Stomach (tissue), 9 donors: ENCODE measurements around the gene NOC2L. TPM values are rescaled to one million over a fixed set of nuclear protein-coding genes. Genes with fewer than 3 reads are reported as not detected.

Experiments used
- DNase-seq, 2 donors: peaks; one replicate each; pipeline versions ENCODE4 v3.0.0 to v3.0.0-alpha.2; 2013 to 2019
- H3K27ac ChIP-seq, 5 donors: fragments of 200-600 bp in 4 of 5; sonication (generic) in 4 of 5; one replicate each; pipeline ENCODE4 v1.5.1; 2013 to 2019; ENCODE audit warnings: mild to moderate bottlenecking in 1 of 5, moderate library complexity in 1 of 5
- H3K27me3 ChIP-seq, 3 donors: fragments of 200-600 bp; sonication (generic); one replicate each; pipeline ENCODE4 v1.5.1; 2017 to 2019; ENCODE audit warnings: mixed run types in 1 of 3
- H3K36me3 ChIP-seq, 4 donors: fragments of 200-600 bp; sonication (generic); 1 replicate in 3 of 4; 2 replicates in 1 of 4; pipeline ENCODE4 v1.5.1; 2016 to 2019
- H3K4me1 ChIP-seq, 4 donors: fragments of 200-600 bp; sonication (generic); one replicate each; pipeline ENCODE4 v1.5.1; 2016 to 2019
- H3K4me3 ChIP-seq, 4 donors: fragments of 200-600 bp; sonication (generic) in 3 of 4; one replicate each; pipeline ENCODE4 v1.5.1; 2016 to 2019; ENCODE audit warnings: mild to moderate bottlenecking in 1 of 4
- H3K9me3 ChIP-seq, 4 donors: fragments of 200-600 bp; sonication (generic); one replicate each; pipeline ENCODE4 v1.5.1; 2016 to 2019
- CTCF ChIP-seq, 7 experiments: fragments of 450-650 bp in 4 of 7; fragments of 200-600 bp in 3 of 7; sonication (generic) in 3 of 7; IDR thresholded peaks; one replicate each; pipeline ENCODE4 v1.5.1; 2016 to 2019; ENCODE audit warnings: antibody characterized with exemption in 7 of 7, control low read depth in 2 of 7, mild to moderate bottlenecking in 1 of 7
- EP300 ChIP-seq: sonication (generic); formaldehyde crosslinking; IDR thresholded peaks from one replicate; pipeline ENCODE4 v1.6.1; 2017; ENCODE audit warnings: antibody characterized with exemption
- POLR2A ChIP-seq, 4 donors: fragments of 450-650 bp; IDR thresholded peaks; one replicate each; pipeline ENCODE4 v1.6.1; 2016; ENCODE audit warnings: antibody characterized with exemption in 4 of 4, control low read depth in 2 of 4, mild to moderate bottlenecking in 1 of 4, moderate library complexity in 1 of 4
- POLR2AphosphoS5 ChIP-seq, 3 donors: sonication (generic); formaldehyde crosslinking; IDR thresholded peaks; one replicate each; pipeline ENCODE4 v1.6.1; 2016; ENCODE audit warnings: antibody characterized with exemption in 3 of 3
- WGBS, 5 donors: extraction: QIAGEN DNeasy Blood & Tissue Kit in 3 of 5; methylation state at CpG; one replicate each; pipeline versions ENCODE4 v1.1.5 to v1.1.7; 2013 to 2018; 5-methylcytosine and 5-hydroxymethylcytosine counted together
- intact Hi-C: fragments of 100-400 bp; cut with DNase I; formaldehyde crosslinking; loops from one replicate; pipeline ENCODE4 v1.15.1; 2023; ENCODE audit warnings: low total_unique reads
- polyA plus RNA-seq, 3 donors: library from polyadenylated mRNA; stranded (reverse); fragments of 200-250 nt; gene quantifications; one replicate each; pipeline ENCODE4 v1.2.3, GENCODE V29; 2013
- total RNA-seq, 5 donors: library from RNA; depleted of rRNA; stranded (reverse); fragments of >200 nt; gene quantifications; one replicate each; pipeline versions ENCODE4 v1.1.0 to v1.2.3, GENCODE V29; 2014 to 2016
- donor health status: healthy with polysubstance abuse.
- donor health status: Bipolar disorder and iron deficiency.
- donor health status: healthy.

NOC2L gene
- total and polyA plus RNA-seq, 8 donors, result 30.4 to 69.2 (median 45.2) TPM

- Histone ChIP-seq H3K4me3 (peak overlapping the region; percentile 41 to 61 (median 44)), H3K4me1 (peaks cover 46 to 83% (median 65%) of the 10 kb centered on the region in 4 donors), H3K9me3 (no peaks in the 10 kb centered on the region), H3K27me3 (peaks cover 0 to 93% (median 67%) of the 10 kb centered on the region in 3 donors), H3K36me3 (peaks cover 0 to 4% (median 4%) of the 10 kb centered on the region in 4 donors), H3K27ac (peak overlapping the region in 2 of 5 donors; percentile 83 to 84)
- peak in 1 of 2 donors; percentile 31 for DNase-seq
- 18 to 34% (median 26%) methylated on average over 7 to 21 of the region's 21 CpGs for WGBS, 5 donors
- intact Hi-C loops, result loop anchor here (5.0 kb wide), 1 partner anchor 37 kb away; no protein-coding TSS in a partner anchor
- no peak for TF ChIP-seq EP300
- no peak for TF ChIP-seq POLR2AphosphoS5 (IDR thresholded peaks at IDR 0.05)
- TF ChIP-seq CTCF (IDR thresholded peaks at IDR 0.05), result no peak
- TF ChIP-seq POLR2A (IDR thresholded peaks at IDR 0.05), result no peak
Measured at GRCh38 chr1:939511-940106, 19.4 kb downstream of the NOC2L start.

GRCh38 chr1:938711-939489, 20.2 kb downstream of the NOC2L start:
- Histone ChIP-seq H3K27me3 (peaks cover 0 to 93% (median 67%) of the 10 kb centered on the region in 3 donors), H3K27ac (no peak overlapping the region), H3K9me3 (no peaks in the 10 kb centered on the region), H3K36me3 (no peaks in the 10 kb centered on the region), H3K4me1 (peaks cover 46 to 76% (median 63%) of the 10 kb centered on the region in 4 donors), H3K4me3 (no peak overlapping the region)
- WGBS, 5 donors, result 66 to 81% (median 75%) methylated on average over 23 to 30 of the region's 30 CpGs
- TF ChIP-seq POLR2A (IDR thresholded peaks at IDR 0.05), result no peak
- TF ChIP-seq CTCF (IDR thresholded peaks at IDR 0.05), result no peak
- TF ChIP-seq EP300, result no peak
- TF ChIP-seq POLR2AphosphoS5 (IDR thresholded peaks at IDR 0.05), result no peak
- intact Hi-C loops, result no loop called here
- peak in 1 of 2 donors; percentile 37 for DNase-seq

- no peak overlapping the region for H3K4me3 ChIP-seq
- no peaks in the 10 kb centered on the region for H3K36me3 ChIP-seq
- peak; percentile 76 to 82 for DNase-seq
- intact Hi-C loops, result no loop called here
- WGBS, 5 donors, result 39 to 68% (median 66%) methylated on average over 14 to 15 of the region's 15 CpGs
- peaks cover 0 to 93% (median 65%) of the 10 kb centered on the region in 3 donors for H3K27me3 ChIP-seq
- TF ChIP-seq POLR2AphosphoS5 (IDR thresholded peaks at IDR 0.05), result no peak
- TF ChIP-seq CTCF (IDR thresholded peaks at IDR 0.05), result peak in 5 of 7 experiments; percentile 36 to 82 (median 70)
- H3K9me3 ChIP-seq, result no peaks in the 10 kb centered on the region
- H3K4me1 ChIP-seq, result peaks cover 51 to 76% (median 65%) of the 10 kb centered on the region in 4 donors
- H3K27ac ChIP-seq, result peak overlapping the region in 1 of 5 donors; percentile 7
Measured at GRCh38 chr1:938088-938683, 20.9 kb downstream of the NOC2L start.

- TF ChIP-seq POLR2A (IDR thresholded peaks at IDR 0.05) (no peak), POLR2AphosphoS5 (IDR thresholded peaks at IDR 0.05) (no peak), EP300 (no peak), CTCF (IDR thresholded peaks at IDR 0.05) (no peak)
- no peaks in the 10 kb centered on the region for H3K9me3 ChIP-seq
- H3K36me3 ChIP-seq, result no peaks in the 10 kb centered on the region
- H3K27me3 ChIP-seq, result peaks cover 0 to 93% (median 59%) of the 10 kb centered on the region in 3 donors
- H3K4me3 ChIP-seq, result no peak overlapping the region
- intact Hi-C loops, result no loop called here
- peaks cover 48 to 76% (median 65%) of the 10 kb centered on the region in 4 donors for H3K4me1 ChIP-seq
- WGBS, 5 donors, result 81 to 87% (median 82%) methylated on average over 8 to 16 of the region's 16 CpGs
- H3K27ac ChIP-seq, result no peak overlapping the region
- peak in 1 of 2 donors; percentile 9 for DNase-seq
Measured at GRCh38 chr1:937521-937920, 21.5 kb downstream of the NOC2L start.
